Lung (tissue), 12 donors: ENCODE measurements around the gene STRBP. TPM values are rescaled to one million over a fixed set of nuclear protein-coding genes. Genes with fewer than 3 reads are reported as not detected.
"Not testable (repeated sequence)": the region's sequence is repeated elsewhere in the genome, so short reads cannot be mapped to it uniquely, and the experiment has no call there.

Experiments used
- ATAC-seq: fragments of 200-7000 bp; cut with Tn5 transposase; one replicate; pipeline ENCODE4 v1.9.1; 2020; ENCODE audit warnings: moderate number of reproducible peaks; ENCODE audit not compliant: insufficient read depth, low FRiP score
- DNase-seq, 3 donors: peaks; one replicate each; pipeline ENCODE4 v3.0.0-alpha.2; 2013 to 2017
- H3K27ac ChIP-seq, 2 donors: one replicate each; pipeline ENCODE4 v1.5.1; 2013; ENCODE audit warnings: mild to moderate bottlenecking in 2 of 2, moderate library complexity in 2 of 2, control low read depth in 1 of 2, inconsistent platforms in 1 of 2, low read depth in 1 of 2, low read length in 1 of 2
- H3K27me3 ChIP-seq, 3 donors: one replicate each; pipeline ENCODE4 v1.5.1; 2013; ENCODE audit warnings: low read length in 2 of 3; ENCODE audit not compliant: control insufficient read depth in 3 of 3, insufficient read depth in 3 of 3
- H3K36me3 ChIP-seq, 4 donors: one replicate each; pipeline ENCODE4 v1.5.1; 2013; ENCODE audit warnings: low read length in 4 of 4, mild to moderate bottlenecking in 1 of 4, moderate library complexity in 1 of 4; ENCODE audit not compliant: control insufficient read depth in 4 of 4, insufficient read depth in 4 of 4
- H3K4me1 ChIP-seq, 5 donors: one replicate each; pipeline ENCODE4 v1.5.1; 2013; ENCODE audit warnings: low read length in 5 of 5, mild to moderate bottlenecking in 2 of 5, moderate library complexity in 1 of 5; ENCODE audit not compliant: control insufficient read depth in 5 of 5, insufficient read depth in 5 of 5
- H3K4me3 ChIP-seq: one replicate; pipeline ENCODE4 v1.5.1; 2013; ENCODE audit warnings: mild to moderate bottlenecking, control low read depth, moderate library complexity
- H3K9ac ChIP-seq, 2 donors: one replicate each; pipeline ENCODE4 v1.5.1; 2013; ENCODE audit warnings: low read length in 2 of 2, control low read depth in 1 of 2; ENCODE audit not compliant: insufficient read depth in 1 of 2
- H3K9me3 ChIP-seq, 4 donors: one replicate each; pipeline ENCODE4 v1.5.1; 2013; ENCODE audit warnings: low read length in 3 of 4, mild to moderate bottlenecking in 1 of 4, moderate library complexity in 1 of 4; ENCODE audit not compliant: control insufficient read depth in 4 of 4, insufficient read depth in 3 of 4
- WGBS, 2 donors: extraction: QIAGEN DNeasy Blood & Tissue Kit; methylation state at CpG; one replicate each; pipeline ENCODE4 v1.1.7; 2013; 5-methylcytosine and 5-hydroxymethylcytosine counted together
- polyA plus RNA-seq, 2 donors: library from polyadenylated mRNA; stranded (reverse); fragments of 200-250 nt; gene quantifications; one replicate each; pipeline ENCODE4 v1.2.1, GENCODE V29; 2013
- total RNA-seq, 2 donors: library from RNA; depleted of rRNA in 1 of 2; stranded (reverse); fragments of >200 nt in 1 of 2; gene quantifications; one replicate each; pipeline ENCODE4 v1.2.1, GENCODE V29; 2014 to 2021
- TF ChIP-seq, protein P1 (sequence below): IDR thresholded peaks from 2 replicates; pipeline ENCODE4 v1.5.1; 2012; ENCODE audit warnings: mild to moderate bottlenecking; ENCODE audit errors: control extremely low read depth, extremely low read depth
- donor health status: control.
- donor health status: control.
- donor health status: Bipolar disorder and iron deficiency.
- donor health status: healthy.
- donor health status: DM: yes; HTN: yes; CAD: no.

The STRBP gene
- total and polyA plus RNA-seq, 4 donors: 8.3 to 27.2 (median 21.1) TPM

DNA sequence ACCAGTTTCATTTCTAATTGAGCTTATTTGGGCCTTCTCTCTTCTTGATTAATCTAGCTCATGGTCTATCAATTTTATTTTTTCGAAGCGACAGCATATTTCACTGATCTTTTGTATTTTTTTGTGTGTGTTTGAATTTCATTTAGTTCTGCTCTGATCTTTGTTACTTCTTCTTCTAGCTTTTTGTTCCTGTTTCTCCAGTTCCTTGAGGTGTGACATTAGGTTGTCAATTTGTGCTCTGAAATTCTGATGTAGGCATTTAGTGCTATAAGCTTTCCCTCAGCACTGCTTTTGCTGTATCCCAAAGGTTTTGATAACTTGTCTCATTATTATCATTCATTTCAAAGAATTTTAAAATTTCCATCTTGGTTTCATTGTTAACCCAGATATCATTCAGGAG lies 67.3 kb downstream of the STRBP start:
- no peak overlapping the region for H3K9ac ChIP-seq
- 96% methylated on average over 2 of the region's 2 CpGs for WGBS, 2 donors
- H3K9me3 ChIP-seq: no peaks in the 10 kb centered on the region
- TF ChIP-seq, protein P1, sequence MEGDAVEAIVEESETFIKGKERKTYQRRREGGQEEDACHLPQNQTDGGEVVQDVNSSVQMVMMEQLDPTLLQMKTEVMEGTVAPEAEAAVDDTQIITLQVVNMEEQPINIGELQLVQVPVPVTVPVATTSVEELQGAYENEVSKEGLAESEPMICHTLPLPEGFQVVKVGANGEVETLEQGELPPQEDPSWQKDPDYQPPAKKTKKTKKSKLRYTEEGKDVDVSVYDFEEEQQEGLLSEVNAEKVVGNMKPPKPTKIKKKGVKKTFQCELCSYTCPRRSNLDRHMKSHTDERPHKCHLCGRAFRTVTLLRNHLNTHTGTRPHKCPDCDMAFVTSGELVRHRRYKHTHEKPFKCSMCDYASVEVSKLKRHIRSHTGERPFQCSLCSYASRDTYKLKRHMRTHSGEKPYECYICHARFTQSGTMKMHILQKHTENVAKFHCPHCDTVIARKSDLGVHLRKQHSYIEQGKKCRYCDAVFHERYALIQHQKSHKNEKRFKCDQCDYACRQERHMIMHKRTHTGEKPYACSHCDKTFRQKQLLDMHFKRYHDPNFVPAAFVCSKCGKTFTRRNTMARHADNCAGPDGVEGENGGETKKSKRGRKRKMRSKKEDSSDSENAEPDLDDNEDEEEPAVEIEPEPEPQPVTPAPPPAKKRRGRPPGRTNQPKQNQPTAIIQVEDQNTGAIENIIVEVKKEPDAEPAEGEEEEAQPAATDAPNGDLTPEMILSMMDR: no peak
- DNase-seq: no peak
- no peak for ATAC-seq
- H3K4me1 ChIP-seq: no peaks in the 10 kb centered on the region
- H3K27ac ChIP-seq: no peak overlapping the region
- H3K36me3 ChIP-seq: no peaks in the 10 kb centered on the region
- H3K27me3 ChIP-seq: no peaks in the 10 kb centered on the region
- H3K4me3 ChIP-seq: no peak overlapping the region

DNA sequence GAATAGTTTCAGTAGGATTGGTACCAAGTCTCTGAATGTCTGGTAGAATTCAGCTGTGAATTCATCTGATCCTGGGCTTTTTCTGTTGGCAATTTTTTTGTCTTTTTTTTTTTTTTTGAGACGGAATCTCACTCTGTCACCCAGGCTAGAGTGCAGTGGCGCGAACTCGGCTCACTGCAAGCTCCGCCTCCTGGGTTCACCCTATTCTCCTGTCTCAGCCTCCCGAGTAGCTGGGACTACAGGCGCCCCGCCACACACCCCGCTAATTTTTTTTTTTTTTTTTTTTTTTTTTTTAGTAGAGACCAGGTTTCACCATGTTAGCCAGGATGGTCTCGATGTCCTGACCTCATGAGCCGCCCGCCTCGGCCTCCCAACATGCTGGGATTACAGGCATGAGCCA lies 67.9 kb downstream of the STRBP start:
- not testable (repeated sequence) for H3K9ac ChIP-seq, H3K4me3 ChIP-seq, ATAC-seq, H3K9me3 ChIP-seq, H3K27ac ChIP-seq, DNase-seq, H3K4me1 ChIP-seq, H3K36me3 ChIP-seq, H3K27me3 ChIP-seq
- 98 to 99% methylated on average over 13 of the region's 13 CpGs for WGBS, 2 donors

DNA sequence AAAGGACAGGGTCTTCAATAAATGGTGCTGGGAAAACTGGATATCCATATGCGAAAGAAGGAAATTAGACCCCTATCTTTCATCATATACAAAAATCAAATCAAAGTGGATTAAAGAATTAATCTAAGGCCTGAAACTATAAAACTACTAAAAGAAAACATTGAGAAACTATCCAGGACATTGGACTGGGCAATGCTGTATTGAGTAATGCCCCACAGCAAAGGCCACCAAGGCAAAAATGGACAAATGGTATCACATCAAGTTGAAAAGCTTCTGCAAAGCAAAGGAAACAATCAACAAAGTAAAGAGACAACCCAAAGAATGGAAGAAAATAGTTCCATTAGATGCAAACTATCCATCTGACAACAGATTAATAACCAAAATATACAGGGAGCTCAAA lies 72.3 kb downstream of the STRBP start:
- H3K27me3 ChIP-seq: no peaks in the 10 kb centered on the region
- H3K4me3 ChIP-seq: no peak overlapping the region
- WGBS, 2 donors: 96% methylated on average over 1 of the region's 1 CpG
- no peaks in the 10 kb centered on the region for H3K36me3 ChIP-seq
- H3K4me1 ChIP-seq: no peaks in the 10 kb centered on the region
- TF ChIP-seq, protein P1: no peak
- no peaks in the 10 kb centered on the region for H3K9me3 ChIP-seq
- no peak overlapping the region for H3K27ac ChIP-seq
- H3K9ac ChIP-seq: no peak overlapping the region
- no peak for ATAC-seq
- no peak for DNase-seq

DNA sequence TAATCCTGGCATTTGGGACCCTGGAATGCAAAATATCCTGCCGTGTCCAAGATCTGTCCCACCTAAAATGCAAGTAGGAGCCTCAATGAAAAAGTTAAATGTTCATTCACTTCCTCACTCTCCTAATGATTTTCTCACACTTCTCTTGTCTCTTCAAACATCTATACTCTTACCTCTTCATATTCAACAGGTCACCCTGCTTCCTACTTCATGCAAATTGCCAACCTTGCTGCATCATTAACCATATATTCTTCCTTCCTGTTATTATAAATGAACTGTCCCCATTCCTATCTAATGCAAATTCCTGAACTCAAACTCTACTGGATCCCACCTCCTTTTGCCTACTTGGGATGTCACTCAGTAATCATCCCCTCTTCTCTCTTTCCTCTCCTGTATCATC lies 74.4 kb downstream of the STRBP start:
- DNase-seq (no peak), ATAC-seq (no peak)
- 97 to 100% methylated on average over 1 of the region's 1 CpG for WGBS, 2 donors
- Histone ChIP-seq H3K36me3 (no peaks in the 10 kb centered on the region), H3K9ac (no peak overlapping the region), H3K27ac (no peak overlapping the region), H3K9me3 (no peaks in the 10 kb centered on the region), H3K4me3 (no peak overlapping the region), H3K27me3 (no peaks in the 10 kb centered on the region), H3K4me1 (no peaks in the 10 kb centered on the region)
- TF ChIP-seq, protein P1: no peak
